A549 (cell line): Measurements from ENCODE around the gene DIP2C. TPM values are rescaled to one million over a fixed set of nuclear protein-coding genes. Genes with fewer than 3 reads are reported as not detected.

ENCODE experiments used
- ATAC-seq, 2 experiments: fragments of 200-7000 bp in 1 of 2; fragments of >200 bp in 1 of 2; cut with Nextera tagmentation in 1 of 2; cut with Tn5 transposase in 1 of 2; 3 replicates each; pipeline versions ENCODE4 v1.8.0 to v1.9.1; 2018 to 2020; ENCODE audit warnings: mild to moderate bottlenecking in 1 of 2, moderate library complexity in 1 of 2
- CTCF ChIA-PET: fragments of 300-600 bp; sonication (Branson Sonifier 250); formaldehyde crosslinking; extraction: SDS; loops from one replicate; lab custom pipeline; 2021; ENCODE audit warnings: antibody characterized with exemption, inconsistent platforms; lab: Yijun Ruan, JAX
- POLR2A ChIA-PET: fragments of 350-600 bp; formaldehyde crosslinking; extraction: SDS; loops from one replicate; lab custom pipeline; 2021; ENCODE audit warnings: antibody characterized with exemption, inconsistent platforms; lab: Yijun Ruan, JAX
- DNase-seq, 2 experiments: peaks; one replicate each; pipeline versions ENCODE4 v3.0.0 to v3.0.0-alpha.2; 2011 to 2016; ENCODE audit warnings: low read depth in 1 of 2, low spot score in 1 of 2
- FAIRE-seq: peaks from 2 replicates; lab custom pipeline; 2011; peaks lifted over from hg19 to GRCh38; lab: Jason Lieb, UNC
- H3K27ac ChIP-seq, 2 experiments: fragments of >200 bp; sonication (Bioruptor Twin); formaldehyde crosslinking; 3 replicates each; pipeline ENCODE4 v1.5.1; 2016 to 2017
- H3K4me1 ChIP-seq: fragments of >200 bp; sonication (Bioruptor Twin); formaldehyde crosslinking; 3 replicates; pipeline ENCODE4 v1.6.1; 2016
- H3K4me2 ChIP-seq: fragments of >200 bp; sonication (Bioruptor Twin); formaldehyde crosslinking; 3 replicates; pipeline ENCODE4 v1.6.1; 2016
- H3K4me3 ChIP-seq: fragments of >200 bp; sonication (Bioruptor Twin); formaldehyde crosslinking; 3 replicates; pipeline ENCODE4 v1.5.1; 2016
- H3K9me3 ChIP-seq: fragments of >200 bp; sonication (Bioruptor Twin); formaldehyde crosslinking; 3 replicates; pipeline ENCODE4 v1.6.1; 2016
- CEBPB ChIP-seq, 2 experiments: fragments of >200 bp in 1 of 2; sonication (Bioruptor Twin) in 1 of 2; formaldehyde crosslinking in 1 of 2; IDR thresholded peaks; 2 replicates each; pipeline ENCODE4 v1.6.1; 2012 to 2016
- CHD2 ChIP-seq: fragments of 150-350 bp; IDR thresholded peaks from 2 replicates; pipeline ENCODE4 v1.6.1; 2014; ENCODE audit warnings: low read length; ENCODE audit not compliant: partially characterized antibody
- CHD4 ChIP-seq: fragments of 200-600 bp; sonication (generic); IDR thresholded peaks from 2 replicates; pipeline ENCODE4 v1.6.1; 2016; ENCODE audit warnings: antibody characterized with exemption, mild to moderate bottlenecking, borderline replicate concordance
- EHF ChIP-seq: fragments of 250-450 bp; sonication (Bioruptor Pico); IDR thresholded peaks from 2 replicates; pipeline ENCODE4 v1.5.0; 2020; ENCODE audit warnings: mild to moderate bottlenecking
- FOSB ChIP-seq: fragments of 250-450 bp; sonication (Bioruptor Pico); IDR thresholded peaks from 2 replicates; pipeline ENCODE4 v1.5.0; 2020; ENCODE audit warnings: mild to moderate bottlenecking, moderate library complexity
- GATA3 ChIP-seq: IDR thresholded peaks from 2 replicates; pipeline ENCODE4 v1.6.1; 2012; ENCODE audit warnings: borderline replicate concordance
- HEYL ChIP-seq: fragments of 250-450 bp; sonication (Bioruptor Pico); IDR thresholded peaks from 2 replicates; pipeline ENCODE4 v1.8.0; 2021; ENCODE audit warnings: mild to moderate bottlenecking, moderate library complexity
- HMGXB4 ChIP-seq: fragments of 250-450 bp; sonication (Bioruptor Pico); IDR thresholded peaks from 2 replicates; pipeline ENCODE4 v1.5.0; 2021; ENCODE audit warnings: mild to moderate bottlenecking, moderate library complexity, borderline replicate concordance
- HOXB13 ChIP-seq: fragments of 250-450 bp; sonication (Bioruptor Pico); IDR thresholded peaks from 2 replicates; pipeline ENCODE4 v1.5.0; 2020; ENCODE audit warnings: low read depth, mild to moderate bottlenecking, moderate library complexity
- KDM1A ChIP-seq: fragments of 200-600 bp; sonication (generic); IDR thresholded peaks from 2 replicates; pipeline ENCODE4 v1.6.1; 2016; ENCODE audit warnings: low read depth, mild to moderate bottlenecking
- MAZ ChIP-seq: fragments of 150-350 bp; IDR thresholded peaks from 2 replicates; pipeline ENCODE4 v1.6.1; 2014; ENCODE audit warnings: antibody characterized with exemption, low read depth, low read length, borderline replicate concordance
- MYC ChIP-seq: IDR thresholded peaks from 2 replicates; pipeline ENCODE4 v1.6.1; 2012; ENCODE audit warnings: mild to moderate bottlenecking, inconsistent platforms, low read length, improper control_type of control experiment, borderline replicate concordance
- NFE2L2 ChIP-seq: fragments of 150-350 bp; conservative IDR thresholded peaks from 2 replicates; pipeline ENCODE4 v1.6.1; 2014; ENCODE audit warnings: low read length
- POLR2AphosphoS2 ChIP-seq: conservative IDR thresholded peaks from 2 replicates; pipeline ENCODE4 v1.6.1; 2012; ENCODE audit warnings: low read length, improper control_type of control experiment, inconsistent platforms
- RAD21 ChIP-seq, 2 experiments: fragments of >200 bp in 1 of 2; sonication (Bioruptor Twin) in 1 of 2; formaldehyde crosslinking in 1 of 2; IDR thresholded peaks in 1 of 2; conservative IDR thresholded peaks in 1 of 2; 2 replicates in 1 of 2; 3 replicates in 1 of 2; pipeline ENCODE4 v1.6.1; 2012 to 2018; ENCODE audit warnings: inconsistent platforms in 1 of 2
- SREBF2 ChIP-seq: fragments of 450-650 bp; IDR thresholded peaks from 2 replicates; pipeline ENCODE4 v1.6.1; 2014; ENCODE audit warnings: mild to moderate bottlenecking, moderate library complexity
- ZFP36 ChIP-seq: fragments of 450-650 bp; IDR thresholded peaks from 2 replicates; pipeline ENCODE4 v1.6.1; 2014; ENCODE audit warnings: borderline replicate concordance; ENCODE audit not compliant: partially characterized antibody
- ZSCAN20 ChIP-seq: fragments of 250-450 bp; sonication (Bioruptor Pico); IDR thresholded peaks from 2 replicates; pipeline ENCODE4 v1.8.0; 2022; ENCODE audit warnings: mild to moderate bottlenecking, moderate library complexity
- WGBS: methylation state at CpG from one replicate; pipeline ENCODE4 v1.1.6; 2017; ENCODE audit errors: missing lambda C conversion rate; 5-methylcytosine and 5-hydroxymethylcytosine counted together
- polyA plus RNA-seq, 4 experiments: library from polyadenylated mRNA; depleted of rRNA in 3 of 4; stranded (reverse); fragments of >200 nt; fragmentation: RNase III in 1 of 4; extraction: RNeasy Plus Mini Kit Qiagen cat#74134 plus additional on column Dnase treatment in 1 of 4; gene quantifications; 2 replicates in 3 of 4; 3 replicates in 1 of 4; pipeline ENCODE4 v1.2.3, GENCODE V29; 2011 to 2017
- TF ChIP-seq, protein P1 (sequence below): fragments of 200-600 bp; sonication (generic); IDR thresholded peaks from 2 replicates; pipeline ENCODE4 v1.6.1; 2016; ENCODE audit warnings: antibody characterized with exemption, mild to moderate bottlenecking, moderate library complexity
- TF ChIP-seq, protein P2 (sequence below): fragments of 450-650 bp; IDR thresholded peaks from 2 replicates; pipeline ENCODE4 v1.6.1; 2014; ENCODE audit warnings: antibody characterized with exemption

The DIP2C gene
- polyA plus RNA-seq, 2 of the 4 experiments (the other 2 are of a cell fraction) = 3.7 to 5.0 TPM

DNA sequence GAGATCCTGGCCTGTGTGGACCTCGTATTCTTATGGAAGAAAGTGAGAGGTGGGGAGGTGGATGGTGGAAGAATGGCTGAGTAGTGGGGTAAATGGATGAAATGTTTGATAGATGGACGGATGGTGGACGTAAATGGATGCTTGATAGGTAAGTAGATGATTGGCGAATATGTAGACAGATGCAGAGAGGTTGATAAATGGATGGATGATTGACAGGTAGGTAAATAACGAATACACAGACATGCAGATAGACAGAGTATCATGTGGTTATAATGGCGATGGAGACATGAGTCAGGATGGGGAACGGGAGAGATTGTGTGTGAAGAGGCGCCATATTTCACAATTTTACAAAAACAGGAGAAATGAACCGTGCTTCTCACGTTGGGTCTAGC lies 219.5 kb downstream of the DIP2C start:
- DNase-seq (no peak), ATAC-seq (no peak), FAIRE-seq (no peak)
- Histone ChIP-seq H3K4me3 (no peak overlapping the region), H3K9me3 (no peaks in the 10 kb centered on the region), H3K4me1 (no peaks in the 10 kb centered on the region), H3K27ac (no peak overlapping the region), H3K4me2 (no peak overlapping the region)
- WGBS = 90% methylated on average over 10 of the region's 10 CpGs
- no peak for TF ChIP-seq CEBPB (IDR thresholded peaks at IDR 0.05)
- TF ChIP-seq CHD4 = no peak
- TF ChIP-seq ZFP36 = no peak
- no peak for TF ChIP-seq FOSB (CRISPR knock-in tag)
- TF ChIP-seq CHD2 = no peak
- no peak for TF ChIP-seq POLR2AphosphoS2
- CTCF ChIA-PET = interaction anchor here (1.5 kb wide), 1 partner anchor 41 kb away, joined by 3 read pairs; no protein-coding TSS in a partner anchor
- POLR2A ChIA-PET = no interaction called here

DNA sequence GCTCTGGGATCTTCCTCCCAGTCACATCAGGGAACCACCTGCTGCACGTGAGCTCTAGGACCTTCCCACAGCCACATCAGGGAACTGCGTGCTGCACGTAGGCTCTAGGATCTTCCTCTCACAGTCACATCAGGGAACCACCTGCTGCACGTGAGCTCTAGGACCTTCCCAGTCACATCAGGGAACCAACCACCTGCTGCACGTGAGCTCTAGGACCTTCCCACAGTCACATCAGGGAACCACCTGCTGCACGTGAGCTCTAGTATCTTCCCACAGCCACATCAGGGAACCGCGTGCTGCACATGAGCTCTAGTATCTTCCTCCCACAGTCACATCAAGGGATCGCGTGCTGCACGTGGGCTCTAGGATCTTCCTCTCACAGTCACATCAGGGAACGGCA lies 229.7 kb downstream of the DIP2C start:
- Histone ChIP-seq H3K4me1 (peaks cover 6% of the 10 kb centered on the region; the same call in 2 of the 3 replicates), H3K9me3 (no peaks in the 10 kb centered on the region), H3K27ac (no peak overlapping the region), H3K4me2 (no peak overlapping the region), H3K4me3 (no peak overlapping the region)
- ATAC-seq (no peak), FAIRE-seq (no peak), DNase-seq (no peak)
- TF ChIP-seq RAD21 (conservative IDR thresholded peaks at IDR 0.05 in 1 of 2, IDR thresholded peaks at IDR 0.05 in 1 of 2) (no peak), SREBF2 (no peak), MAZ (no peak), POLR2AphosphoS2 (no peak), CEBPB (IDR thresholded peaks at IDR 0.05) (no peak), ZSCAN20 (no peak), NFE2L2 (no peak), MYC (no peak), KDM1A (no peak), ZFP36 (no peak), HEYL (CRISPR knock-in tag) (no peak), HMGXB4 (CRISPR knock-in tag) (no peak), GATA3 (no peak), HOXB13 (CRISPR knock-in tag) (no peak)
- TF ChIP-seq, protein P1, sequence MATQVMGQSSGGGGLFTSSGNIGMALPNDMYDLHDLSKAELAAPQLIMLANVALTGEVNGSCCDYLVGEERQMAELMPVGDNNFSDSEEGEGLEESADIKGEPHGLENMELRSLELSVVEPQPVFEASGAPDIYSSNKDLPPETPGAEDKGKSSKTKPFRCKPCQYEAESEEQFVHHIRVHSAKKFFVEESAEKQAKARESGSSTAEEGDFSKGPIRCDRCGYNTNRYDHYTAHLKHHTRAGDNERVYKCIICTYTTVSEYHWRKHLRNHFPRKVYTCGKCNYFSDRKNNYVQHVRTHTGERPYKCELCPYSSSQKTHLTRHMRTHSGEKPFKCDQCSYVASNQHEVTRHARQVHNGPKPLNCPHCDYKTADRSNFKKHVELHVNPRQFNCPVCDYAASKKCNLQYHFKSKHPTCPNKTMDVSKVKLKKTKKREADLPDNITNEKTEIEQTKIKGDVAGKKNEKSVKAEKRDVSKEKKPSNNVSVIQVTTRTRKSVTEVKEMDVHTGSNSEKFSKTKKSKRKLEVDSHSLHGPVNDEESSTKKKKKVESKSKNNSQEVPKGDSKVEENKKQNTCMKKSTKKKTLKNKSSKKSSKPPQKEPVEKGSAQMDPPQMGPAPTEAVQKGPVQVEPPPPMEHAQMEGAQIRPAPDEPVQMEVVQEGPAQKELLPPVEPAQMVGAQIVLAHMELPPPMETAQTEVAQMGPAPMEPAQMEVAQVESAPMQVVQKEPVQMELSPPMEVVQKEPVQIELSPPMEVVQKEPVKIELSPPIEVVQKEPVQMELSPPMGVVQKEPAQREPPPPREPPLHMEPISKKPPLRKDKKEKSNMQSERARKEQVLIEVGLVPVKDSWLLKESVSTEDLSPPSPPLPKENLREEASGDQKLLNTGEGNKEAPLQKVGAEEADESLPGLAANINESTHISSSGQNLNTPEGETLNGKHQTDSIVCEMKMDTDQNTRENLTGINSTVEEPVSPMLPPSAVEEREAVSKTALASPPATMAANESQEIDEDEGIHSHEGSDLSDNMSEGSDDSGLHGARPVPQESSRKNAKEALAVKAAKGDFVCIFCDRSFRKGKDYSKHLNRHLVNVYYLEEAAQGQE = no peak
- WGBS = 92% methylated on average over 12 of the region's 12 CpGs
- POLR2A ChIA-PET = no interaction called here
- CTCF ChIA-PET = no interaction called here

- no peak for ATAC-seq
- Histone ChIP-seq H3K4me2 (no peak overlapping the region), H3K4me1 (peaks cover 11% of the 10 kb centered on the region; the same call in 2 of the 3 replicates), H3K4me3 (no peak overlapping the region), H3K27ac (no peak overlapping the region), H3K9me3 (no peaks in the 10 kb centered on the region)
- no peak for DNase-seq
- WGBS = 95% methylated on average over 21 of the region's 21 CpGs
- POLR2A ChIA-PET = no interaction called here
- TF ChIP-seq EHF (CRISPR knock-in tag) (no peak), CEBPB (IDR thresholded peaks at IDR 0.05) (no peak), ZFP36 (no peak)
- TF ChIP-seq, protein P2, sequence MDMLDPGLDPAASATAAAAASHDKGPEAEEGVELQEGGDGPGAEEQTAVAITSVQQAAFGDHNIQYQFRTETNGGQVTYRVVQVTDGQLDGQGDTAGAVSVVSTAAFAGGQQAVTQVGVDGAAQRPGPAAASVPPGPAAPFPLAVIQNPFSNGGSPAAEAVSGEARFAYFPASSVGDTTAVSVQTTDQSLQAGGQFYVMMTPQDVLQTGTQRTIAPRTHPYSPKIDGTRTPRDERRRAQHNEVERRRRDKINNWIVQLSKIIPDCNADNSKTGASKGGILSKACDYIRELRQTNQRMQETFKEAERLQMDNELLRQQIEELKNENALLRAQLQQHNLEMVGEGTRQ = no peak
- TF ChIP-seq, protein P1 = no peak
- CTCF ChIA-PET = no interaction called here
- FAIRE-seq = no peak
Measured at GRCh38 chr10:458421-458851, 231.0 kb downstream of the DIP2C start.
